Progenitor cell of endocrine pancreas (in vitro differentiated cells): ENCODE results near the gene CLEC19A. TPM values are rescaled to one million over a fixed set of nuclear protein-coding genes. Genes with fewer than 3 reads are reported as not detected.

ENCODE experiments used
- DNase-seq: peaks from one replicate; pipeline ENCODE4 v3.0.0; 2021; ENCODE audit warnings: low spot score; ENCODE audit not compliant: unreplicated experiment
- H3K27ac Mint-ChIP-seq: 2 replicates; pipeline ENCODE4 v1.8.0; 2021; ENCODE audit warnings: mild to moderate bottlenecking, moderate library complexity, mixed read lengths
- H3K27me3 Mint-ChIP-seq: 2 replicates; pipeline ENCODE4 v1.8.0; 2021; ENCODE audit warnings: mixed read lengths
- H3K36me3 Mint-ChIP-seq: 2 replicates; pipeline ENCODE4 v1.8.0; 2022; ENCODE audit warnings: mixed read lengths; ENCODE audit not compliant: insufficient read depth
- H3K4me1 Mint-ChIP-seq: 2 replicates; pipeline ENCODE4 v1.8.0; 2021; ENCODE audit warnings: low read depth, mixed read lengths
- H3K4me3 Mint-ChIP-seq: 2 replicates; pipeline ENCODE4 v1.8.0; 2021; ENCODE audit warnings: low read depth, mild to moderate bottlenecking, moderate library complexity, mixed read lengths
- H3K9me3 Mint-ChIP-seq: 2 replicates; pipeline ENCODE4 v1.8.0; 2021; ENCODE audit warnings: low read depth, mixed read lengths
- total RNA-seq: library from RNA; stranded (reverse); gene quantifications from 2 replicates; pipeline ENCODE4 v1.2.1, GENCODE V29; 2021
- TF ChIP-seq, protein P1 (sequence below): fragments of 200-600 bp; sonication (generic); IDR thresholded peaks from one replicate; pipeline ENCODE4 v1.5.0; 2021; ENCODE audit warnings: antibody characterized with exemption, mild to moderate bottlenecking; ENCODE audit not compliant: unreplicated experiment

CLEC19A gene
- total RNA-seq, 1 donor from 2014 or later: not detected

DNA sequence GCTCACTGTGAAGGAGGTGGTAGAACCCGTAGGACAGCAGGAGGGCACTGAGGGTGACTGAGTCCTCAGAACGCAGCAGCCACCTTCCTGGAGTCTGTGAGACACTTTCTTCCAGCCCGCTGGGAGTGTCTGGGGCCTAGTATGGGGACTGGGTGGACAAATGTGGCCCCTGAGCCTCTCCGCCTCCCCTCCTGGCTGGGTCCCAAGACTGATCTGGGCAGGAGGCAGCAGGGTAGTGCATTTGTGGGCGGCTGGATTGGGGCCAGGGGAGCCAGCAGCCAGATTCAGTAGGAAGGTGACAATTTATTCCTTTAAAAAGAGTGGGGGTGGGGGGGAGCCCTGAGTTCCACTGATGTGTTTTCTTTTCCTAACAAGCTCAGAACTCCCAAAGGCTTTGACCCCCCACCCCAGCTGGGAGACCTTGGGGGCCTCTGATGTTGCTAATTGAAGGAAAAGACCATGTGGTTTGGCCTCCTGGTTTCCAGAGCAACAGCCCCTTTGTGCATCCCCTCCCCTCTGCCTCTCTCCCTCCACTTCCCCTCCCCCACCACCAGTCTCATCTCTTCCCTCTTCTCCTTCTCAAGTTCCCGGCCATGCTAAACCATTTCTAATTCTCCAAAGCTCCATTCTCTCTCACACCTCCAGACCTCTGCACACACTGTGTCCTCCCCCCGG lies 4.4 kb downstream of the CLEC19A start:
- Mint-ChIP-seq H3K4me1 (peaks cover 18% of the 10 kb centered on the region), H3K36me3 (no peaks in the 10 kb centered on the region), H3K27ac (no peak overlapping the region), H3K9me3 (no peaks in the 10 kb centered on the region), H3K27me3 (no peaks in the 10 kb centered on the region), H3K4me3 (no peak overlapping the region)
- TF ChIP-seq, protein P1, sequence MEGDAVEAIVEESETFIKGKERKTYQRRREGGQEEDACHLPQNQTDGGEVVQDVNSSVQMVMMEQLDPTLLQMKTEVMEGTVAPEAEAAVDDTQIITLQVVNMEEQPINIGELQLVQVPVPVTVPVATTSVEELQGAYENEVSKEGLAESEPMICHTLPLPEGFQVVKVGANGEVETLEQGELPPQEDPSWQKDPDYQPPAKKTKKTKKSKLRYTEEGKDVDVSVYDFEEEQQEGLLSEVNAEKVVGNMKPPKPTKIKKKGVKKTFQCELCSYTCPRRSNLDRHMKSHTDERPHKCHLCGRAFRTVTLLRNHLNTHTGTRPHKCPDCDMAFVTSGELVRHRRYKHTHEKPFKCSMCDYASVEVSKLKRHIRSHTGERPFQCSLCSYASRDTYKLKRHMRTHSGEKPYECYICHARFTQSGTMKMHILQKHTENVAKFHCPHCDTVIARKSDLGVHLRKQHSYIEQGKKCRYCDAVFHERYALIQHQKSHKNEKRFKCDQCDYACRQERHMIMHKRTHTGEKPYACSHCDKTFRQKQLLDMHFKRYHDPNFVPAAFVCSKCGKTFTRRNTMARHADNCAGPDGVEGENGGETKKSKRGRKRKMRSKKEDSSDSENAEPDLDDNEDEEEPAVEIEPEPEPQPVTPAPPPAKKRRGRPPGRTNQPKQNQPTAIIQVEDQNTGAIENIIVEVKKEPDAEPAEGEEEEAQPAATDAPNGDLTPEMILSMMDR: no peak
- no peak for DNase-seq

GRCh38 chr16:19290860-19291259 lies 5.3 kb downstream of the CLEC19A start:
- TF ChIP-seq, protein P1: no peak
- DNase-seq: no peak

DNA sequence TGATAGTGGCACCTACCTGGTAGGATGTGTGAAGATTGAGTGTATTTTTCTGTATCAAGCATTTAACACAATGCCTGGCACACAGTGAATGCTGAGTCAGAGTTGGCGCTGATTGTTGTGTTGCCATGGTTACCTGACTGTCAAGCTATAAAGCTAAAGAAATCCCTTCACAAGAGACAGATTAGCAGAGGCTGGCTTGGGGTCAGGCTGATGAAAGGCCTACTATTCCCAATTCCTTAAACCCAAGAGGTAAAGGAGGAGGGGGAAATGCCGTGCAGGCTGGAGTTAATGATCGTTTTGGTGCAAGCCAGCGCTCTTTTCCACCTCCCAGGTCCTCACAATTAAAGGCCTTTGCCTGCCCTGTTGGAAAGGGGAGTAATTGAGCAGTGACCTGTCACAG lies 5.9 kb downstream of the CLEC19A start:
- no peak for DNase-seq
- Mint-ChIP-seq H3K27me3 (no peaks in the 10 kb centered on the region), H3K36me3 (no peaks in the 10 kb centered on the region), H3K9me3 (no peaks in the 10 kb centered on the region), H3K4me3 (no peak overlapping the region), H3K4me1 (peaks cover 18% of the 10 kb centered on the region), H3K27ac (no peak overlapping the region)
- TF ChIP-seq, protein P1: no peak

More at GRCh38 chr16:19290860-19291259, 5.3 kb downstream of the CLEC19A start:
- Mint-ChIP-seq H3K9me3 (no peaks in the 10 kb centered on the region), H3K4me1 (peaks cover 18% of the 10 kb centered on the region), H3K27me3 (no peaks in the 10 kb centered on the region), H3K36me3 (no peaks in the 10 kb centered on the region), H3K27ac (no peak overlapping the region), H3K4me3 (no peak overlapping the region)

DNA sequence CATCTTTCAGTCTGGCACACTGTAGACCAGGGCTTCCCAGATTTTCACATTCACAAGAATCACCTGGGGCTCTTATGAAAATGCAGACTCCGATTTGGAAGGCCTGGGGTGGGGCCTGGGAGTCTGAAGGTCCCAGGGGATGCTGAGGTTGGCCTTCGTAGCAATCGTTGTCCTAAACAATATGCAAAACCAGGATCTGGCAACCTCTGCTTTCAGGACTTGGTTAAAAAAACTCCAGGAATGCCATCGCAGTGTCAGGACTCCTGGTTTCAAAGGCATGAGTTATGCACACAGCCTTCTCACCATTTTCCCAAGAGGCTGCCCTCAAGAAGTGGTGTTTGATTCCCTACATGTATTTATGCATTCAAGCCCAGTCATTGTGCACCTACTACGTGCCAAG lies 6.7 kb downstream of the CLEC19A start:
- DNase-seq: no peak
- H3K4me3 Mint-ChIP-seq: no peak overlapping the region
- TF ChIP-seq, protein P1: no peak
- no peak overlapping the region for H3K27ac Mint-ChIP-seq
- peaks cover 18% of the 10 kb centered on the region for H3K4me1 Mint-ChIP-seq
- no peaks in the 10 kb centered on the region for H3K27me3 Mint-ChIP-seq
- no peaks in the 10 kb centered on the region for H3K9me3 Mint-ChIP-seq
- H3K36me3 Mint-ChIP-seq: no peaks in the 10 kb centered on the region

DNA sequence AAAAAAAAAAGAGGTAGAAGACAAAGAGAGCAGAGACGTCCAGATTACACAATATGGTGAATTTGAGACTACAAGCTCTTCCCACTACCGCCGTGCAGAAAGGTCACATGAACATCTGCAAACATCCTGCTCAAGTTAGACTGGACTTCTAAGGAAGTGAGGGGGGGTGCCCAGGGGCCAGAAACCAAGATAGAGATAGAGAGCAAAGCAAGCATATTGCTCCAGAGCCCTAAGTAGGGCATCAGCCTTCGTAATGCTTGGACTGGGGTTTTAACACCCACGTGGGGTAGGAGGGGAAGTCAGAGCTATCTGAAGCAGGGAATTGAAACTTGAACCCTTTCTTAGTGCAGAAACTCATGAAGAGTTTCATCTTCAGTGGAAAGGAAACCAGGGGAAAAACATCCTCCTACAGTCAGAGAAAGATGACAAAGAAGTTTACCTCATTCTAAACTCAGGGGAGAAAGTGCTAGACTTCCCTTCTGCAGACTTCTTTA lies 8.7 kb downstream of the CLEC19A start:
- TF ChIP-seq, protein P1: no peak
- DNase-seq: no peak

More for the DNA sequence above, 8.7 kb downstream of the CLEC19A start:
- Mint-ChIP-seq H3K36me3 (no peaks in the 10 kb centered on the region), H3K4me3 (no peak overlapping the region), H3K4me1 (peaks cover 18% of the 10 kb centered on the region), H3K27ac (no peak overlapping the region), H3K9me3 (no peaks in the 10 kb centered on the region), H3K27me3 (no peaks in the 10 kb centered on the region)
